ENCODE data around the gene DKK3.
A peak's percentile ranks its signal among the peaks of the same experiment; 100 is the strongest.
"Not testable (repeated sequence)": the region's sequence is repeated elsewhere in the genome, so short reads cannot be mapped to it uniquely, and the experiment has no call there.

Gene DKK3

GRCh38 chr11:12044799-12045198 is 36.4 kb upstream of the DKK3 start:
- no peak for FAIRE-seq
- no peak for TF ChIP-seq POLR2A (IDR thresholded peaks at IDR 0.05; ENCODE audit: low read depth, low read length)
- no peak for DNase-seq (ENCODE audit: insufficient read length, low spot score)

- no peak; the same call in 1 of the 2 replicates for TF ChIP-seq POLR2A (IDR thresholded peaks at IDR 0.05; ENCODE audit: low read depth, low read length)
- DNase-seq (ENCODE audit: insufficient read length, low spot score) (peak; percentile 58), FAIRE-seq (no peak)
Measured at GRCh38 chr11:12043959-12044791, 35.7 kb upstream of the DKK3 start.

GRCh38 chr11:12043221-12043620 is 34.8 kb upstream of the DKK3 start:
- no peak for TF ChIP-seq POLR2A (IDR thresholded peaks at IDR 0.05; ENCODE audit: low read depth, low read length)
- DNase-seq (ENCODE audit: insufficient read length, low spot score) (no peak), FAIRE-seq (no peak)

- DNase-seq (ENCODE audit: insufficient read length, low spot score) (peak; percentile 40), FAIRE-seq (peak; percentile 38)
- TF ChIP-seq POLR2A (IDR thresholded peaks at IDR 0.05; ENCODE audit: low read depth, low read length), result no peak
Measured at GRCh38 chr11:12042215-12042676, 33.8 kb upstream of the DKK3 start.

- DNase-seq (ENCODE audit: insufficient read length, low spot score); FAIRE-seq: not testable (repeated sequence)
Measured at GRCh38 chr11:12040719-12041118, 32.3 kb upstream of the DKK3 start.

- no peak for TF ChIP-seq POLR2A (IDR thresholded peaks at IDR 0.05; ENCODE audit: low read depth, low read length)
- no peak for DNase-seq (ENCODE audit: insufficient read length, low spot score)
- FAIRE-seq, result no peak
Measured at GRCh38 chr11:12032968-12033367, 24.5 kb upstream of the DKK3 start.

GRCh38 chr11:12031856-12032544 is 23.6 kb upstream of the DKK3 start:
- no peak for TF ChIP-seq POLR2A (IDR thresholded peaks at IDR 0.05; ENCODE audit: low read depth, low read length)

GRCh38 chr11:12029738-12030363 is 21.4 kb upstream of the DKK3 start:
- no peak for TF ChIP-seq POLR2A (IDR thresholded peaks at IDR 0.05; ENCODE audit: low read depth, low read length)
- no peak for DNase-seq (ENCODE audit: insufficient read length, low spot score)
- no peak for FAIRE-seq

More at GRCh38 chr11:12031856-12032544, 23.6 kb upstream of the DKK3 start:
- FAIRE-seq (no peak), DNase-seq (ENCODE audit: insufficient read length, low spot score) (no peak)

- no peak for FAIRE-seq
- TF ChIP-seq POLR2A (IDR thresholded peaks at IDR 0.05; ENCODE audit: low read depth, low read length), result no peak
Measured at GRCh38 chr11:12029119-12029518, 20.7 kb upstream of the DKK3 start.

GRCh38 chr11:12028303-12028702 is 19.9 kb upstream of the DKK3 start:
- FAIRE-seq (no peak), DNase-seq (ENCODE audit: insufficient read length, low spot score) (no peak)
- TF ChIP-seq POLR2A (IDR thresholded peaks at IDR 0.05; ENCODE audit: low read depth, low read length), result no peak

More at GRCh38 chr11:12029119-12029518, 20.7 kb upstream of the DKK3 start:
- DNase-seq (ENCODE audit: insufficient read length, low spot score), result no peak

- FAIRE-seq (no peak), DNase-seq (ENCODE audit: insufficient read length, low spot score) (no peak)
- TF ChIP-seq POLR2A (IDR thresholded peaks at IDR 0.05; ENCODE audit: low read depth, low read length), result no peak
Measured at GRCh38 chr11:12026331-12027211, 18.1 kb upstream of the DKK3 start.

- FAIRE-seq (no peak), DNase-seq (ENCODE audit: insufficient read length, low spot score) (no peak)
- no peak for TF ChIP-seq POLR2A (IDR thresholded peaks at IDR 0.05; ENCODE audit: low read depth, low read length)
Measured at GRCh38 chr11:12024254-12024926, 16.0 kb upstream of the DKK3 start.

- DNase-seq (ENCODE audit: insufficient read length, low spot score) (no peak), FAIRE-seq (no peak)
- TF ChIP-seq POLR2A (IDR thresholded peaks at IDR 0.05; ENCODE audit: low read depth, low read length), result no peak
Measured at GRCh38 chr11:12023015-12023414, 14.6 kb upstream of the DKK3 start.

Measured in H54 (cell line).